NB4 (cell line): ENCODE data around the gene IL1R2.
"Not testable (repeated sequence)": the region's sequence is repeated elsewhere in the genome, so short reads cannot be mapped to it uniquely, and the experiment has no call there.

Experiments
- DNase-seq: peaks from one replicate; pipeline ENCODE4 v3.0.0; 2010; ENCODE audit warnings: low read depth
- H3K4me3 ChIP-seq: one replicate; pipeline ENCODE4 v1.5.1; 2011; ENCODE audit warnings: mild to moderate bottlenecking, low read depth, low read length, moderate library complexity
- MYC ChIP-seq: IDR thresholded peaks from 2 replicates; pipeline ENCODE4 v1.6.1; 2011; ENCODE audit warnings: low read depth, low read length
- POLR2A ChIP-seq: IDR thresholded peaks from 2 replicates; pipeline ENCODE4 v1.6.1; 2011; ENCODE audit warnings: mild to moderate bottlenecking; ENCODE audit not compliant: insufficient read length; ENCODE audit errors: extremely low read depth
- TF ChIP-seq, protein P1 (sequence below): IDR thresholded peaks from one replicate; pipeline ENCODE4 v1.5.1; 2012; ENCODE audit warnings: low read depth, low read length
- TF ChIP-seq, protein P2 (sequence below): IDR thresholded peaks from 2 replicates; pipeline ENCODE4 v1.6.1; 2011; ENCODE audit warnings: low read depth, low read length

The IL1R2 gene

DNA sequence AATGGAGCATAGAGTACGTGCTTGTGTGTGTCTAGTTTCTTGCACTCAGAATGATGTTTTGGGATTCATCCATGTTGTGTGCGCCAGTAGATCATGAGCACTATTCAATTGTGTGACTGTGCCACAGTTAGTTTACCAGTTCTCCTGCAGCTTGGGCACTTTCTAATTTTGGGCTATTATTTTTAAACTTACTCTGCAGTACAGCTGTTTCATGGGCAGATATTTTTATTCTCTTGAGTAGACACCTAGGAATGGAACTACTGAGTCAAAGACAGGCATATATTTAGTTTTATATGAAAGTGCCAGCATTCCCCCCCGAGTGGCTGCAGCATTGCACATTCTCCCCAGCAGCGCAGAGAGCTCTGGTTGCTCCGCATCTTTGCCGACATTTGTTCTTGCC lies 74.8 kb downstream of the IL1R2 start:
- TF ChIP-seq MYC = no peak
- TF ChIP-seq POLR2A = no peak
- TF ChIP-seq, protein P1, sequence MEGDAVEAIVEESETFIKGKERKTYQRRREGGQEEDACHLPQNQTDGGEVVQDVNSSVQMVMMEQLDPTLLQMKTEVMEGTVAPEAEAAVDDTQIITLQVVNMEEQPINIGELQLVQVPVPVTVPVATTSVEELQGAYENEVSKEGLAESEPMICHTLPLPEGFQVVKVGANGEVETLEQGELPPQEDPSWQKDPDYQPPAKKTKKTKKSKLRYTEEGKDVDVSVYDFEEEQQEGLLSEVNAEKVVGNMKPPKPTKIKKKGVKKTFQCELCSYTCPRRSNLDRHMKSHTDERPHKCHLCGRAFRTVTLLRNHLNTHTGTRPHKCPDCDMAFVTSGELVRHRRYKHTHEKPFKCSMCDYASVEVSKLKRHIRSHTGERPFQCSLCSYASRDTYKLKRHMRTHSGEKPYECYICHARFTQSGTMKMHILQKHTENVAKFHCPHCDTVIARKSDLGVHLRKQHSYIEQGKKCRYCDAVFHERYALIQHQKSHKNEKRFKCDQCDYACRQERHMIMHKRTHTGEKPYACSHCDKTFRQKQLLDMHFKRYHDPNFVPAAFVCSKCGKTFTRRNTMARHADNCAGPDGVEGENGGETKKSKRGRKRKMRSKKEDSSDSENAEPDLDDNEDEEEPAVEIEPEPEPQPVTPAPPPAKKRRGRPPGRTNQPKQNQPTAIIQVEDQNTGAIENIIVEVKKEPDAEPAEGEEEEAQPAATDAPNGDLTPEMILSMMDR = no peak
- TF ChIP-seq, protein P2, sequence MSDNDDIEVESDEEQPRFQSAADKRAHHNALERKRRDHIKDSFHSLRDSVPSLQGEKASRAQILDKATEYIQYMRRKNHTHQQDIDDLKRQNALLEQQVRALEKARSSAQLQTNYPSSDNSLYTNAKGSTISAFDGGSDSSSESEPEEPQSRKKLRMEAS = no peak
- H3K4me3 ChIP-seq = no peak overlapping the region
- peak; percentile 8 for DNase-seq

DNA sequence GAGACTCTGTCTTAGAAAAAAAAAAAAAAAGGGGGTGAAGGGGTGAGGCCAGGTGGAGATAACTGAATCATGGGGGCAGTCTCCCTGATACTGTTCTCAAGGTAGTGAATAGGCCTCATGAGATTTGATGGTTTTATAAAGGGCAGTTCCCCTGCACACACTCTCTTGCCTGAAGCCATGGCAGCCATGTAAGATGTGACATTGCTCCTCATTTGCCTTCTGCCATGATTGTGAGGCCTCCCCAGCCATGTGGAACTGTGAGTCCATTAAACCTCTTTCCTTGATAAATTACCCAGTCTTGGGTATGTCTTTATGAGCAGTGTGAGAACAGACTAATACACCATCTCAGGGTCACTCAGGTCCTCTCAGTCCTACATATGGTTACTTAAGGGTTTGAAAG lies 76.4 kb downstream of the IL1R2 start:
- not testable (repeated sequence) for DNase-seq, H3K4me3 ChIP-seq

DNA sequence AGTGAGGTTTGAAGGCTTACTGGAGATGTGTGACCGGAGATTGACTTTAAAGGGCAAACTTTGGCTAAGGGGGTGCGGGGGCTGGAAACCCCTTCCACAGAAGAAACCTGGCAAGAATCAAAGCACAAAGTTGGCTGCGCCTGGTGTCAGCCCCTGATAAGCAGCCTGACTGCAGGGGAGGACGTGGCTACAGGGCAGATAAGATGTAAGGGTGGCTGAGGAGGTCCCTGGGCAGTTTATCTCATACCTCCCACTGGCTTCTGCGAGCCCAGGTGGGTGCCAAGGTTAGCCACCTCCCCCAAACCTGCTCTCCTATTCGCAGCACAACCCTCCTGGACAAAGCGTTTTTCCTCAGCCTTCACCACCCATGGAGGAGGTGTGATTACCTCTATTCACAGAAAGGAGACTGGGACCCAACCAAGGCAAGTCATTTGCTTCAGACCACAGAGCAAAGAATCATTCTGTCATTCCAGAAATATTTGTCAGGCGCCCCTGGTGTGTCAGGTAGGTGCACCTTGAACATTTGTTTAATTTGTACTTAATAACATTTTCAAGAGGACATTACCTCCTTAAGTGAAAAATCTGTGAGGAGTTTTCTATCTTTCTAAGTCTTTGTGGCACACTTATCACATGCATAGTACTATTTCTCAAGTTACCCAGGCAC lies 77.7 kb downstream of the IL1R2 start:
- TF ChIP-seq MYC (no peak), POLR2A (no peak)
- TF ChIP-seq, protein P2 = no peak
- TF ChIP-seq, protein P1 = no peak
- H3K4me3 ChIP-seq = no peak overlapping the region
- DNase-seq = no peak

DNA sequence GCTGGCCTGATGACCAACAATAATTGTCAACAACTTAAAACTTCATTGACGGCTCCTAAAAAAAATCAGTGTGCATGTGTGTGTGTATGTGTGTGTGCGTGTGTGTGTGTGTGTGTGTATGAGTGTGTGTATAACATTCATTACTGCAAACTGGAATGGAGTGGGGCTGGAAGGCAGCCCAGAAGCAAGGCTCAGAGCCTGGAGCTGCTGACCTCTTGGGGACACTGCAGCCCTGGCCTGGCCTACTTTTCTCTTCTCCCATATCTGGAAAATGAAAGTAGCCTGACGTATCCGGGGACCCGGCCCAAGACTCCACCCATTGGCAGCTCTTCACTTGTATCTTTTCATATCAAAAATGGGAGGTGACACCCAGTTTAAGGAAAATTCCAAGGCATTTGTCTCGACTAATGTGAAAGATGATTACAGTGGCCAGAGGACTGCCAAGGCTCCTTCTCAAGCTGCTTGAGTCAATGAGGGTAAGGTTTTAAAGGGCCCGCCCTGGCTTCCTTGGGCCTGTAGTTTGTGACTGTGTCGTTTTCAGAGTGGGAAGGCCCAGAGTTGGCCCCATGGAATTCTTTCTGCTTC lies 78.4 kb downstream of the IL1R2 start:
- H3K4me3 ChIP-seq = no peak overlapping the region
- DNase-seq = no peak
- TF ChIP-seq POLR2A = no peak
- TF ChIP-seq, protein P2 = no peak
- TF ChIP-seq, protein P1 = no peak
- TF ChIP-seq MYC = no peak

DNA sequence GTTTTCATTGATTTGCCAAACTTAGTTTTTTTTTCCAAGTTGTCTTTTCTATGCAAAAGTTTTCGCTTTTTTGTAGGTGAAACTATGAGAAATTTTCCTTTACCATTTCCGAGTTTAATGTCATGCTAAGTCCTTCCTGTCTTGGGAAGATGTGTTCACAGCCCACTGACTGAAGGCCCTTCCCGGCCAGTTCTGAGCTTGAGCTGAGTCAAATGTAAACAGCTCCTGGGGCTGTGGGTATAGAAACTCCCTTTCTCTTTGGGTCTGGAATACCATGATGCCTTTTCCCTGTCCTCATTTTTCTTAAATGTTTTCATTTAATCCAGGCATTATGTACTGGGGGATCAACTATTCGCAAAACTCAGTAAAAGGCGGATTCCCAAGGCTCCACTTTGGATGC lies 81.0 kb downstream of the IL1R2 start:
- no peak for DNase-seq
- no peak for TF ChIP-seq MYC
- TF ChIP-seq, protein P1 = no peak
- TF ChIP-seq, protein P2 = no peak
- TF ChIP-seq POLR2A = no peak
- no peak overlapping the region for H3K4me3 ChIP-seq

DNA sequence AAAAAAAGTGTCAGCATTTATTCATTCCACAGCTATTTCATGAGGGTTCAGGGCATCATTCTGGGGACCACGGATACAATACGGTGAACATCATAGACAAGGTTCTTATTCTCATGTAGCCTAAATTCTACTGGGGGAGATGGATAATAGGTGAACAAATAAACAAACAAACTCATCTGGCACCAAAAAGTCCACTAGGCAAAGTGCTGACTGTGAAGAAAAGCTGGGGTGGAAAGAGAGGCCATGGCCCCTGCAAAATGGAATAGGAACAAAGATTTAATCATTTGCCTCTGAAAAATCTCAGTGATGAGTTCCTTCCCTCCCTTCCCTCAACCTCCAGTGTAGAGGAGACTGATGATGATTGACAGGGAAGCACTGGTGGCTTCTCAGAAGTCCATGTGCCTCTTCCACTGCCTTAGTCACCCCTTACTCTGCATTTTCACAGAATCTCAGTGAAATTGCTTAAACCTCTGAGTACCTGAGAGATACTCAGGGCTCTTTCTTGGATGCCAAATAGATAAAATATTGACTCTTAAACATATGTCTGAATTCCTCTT lies 81.5 kb downstream of the IL1R2 start:
- no peak overlapping the region for H3K4me3 ChIP-seq
- TF ChIP-seq POLR2A = no peak
- TF ChIP-seq, protein P2 = no peak
- TF ChIP-seq, protein P1 = no peak
- TF ChIP-seq MYC = no peak
- no peak for DNase-seq
